DMS 273 (cell line): ENCODE data around the gene JOSD1.

Experiments used
- DNase-seq: peaks from one replicate; lab custom pipeline; 2025; ENCODE audit not compliant: unreplicated experiment; lab: John Stamatoyannopoulos, UW

JOSD1 gene

GRCh38 chr22:38733724-38734381 is 33.1 kb upstream of the JOSD1 start:
- DNase-seq = peak; percentile 88

GRCh38 chr22:38733329-38733723 is 32.6 kb upstream of the JOSD1 start:
- DNase-seq = peak; percentile 72

- peak; percentile 52 for DNase-seq
Measured at GRCh38 chr22:38732251-38732815, 31.6 kb upstream of the JOSD1 start.

GRCh38 chr22:38731703-38732161 is 31.0 kb upstream of the JOSD1 start:
- DNase-seq = no peak

- DNase-seq = no peak
Measured at GRCh38 chr22:38730411-38730871, 29.7 kb upstream of the JOSD1 start.

- DNase-seq = no peak
Measured at GRCh38 chr22:38729946-38730345, 29.2 kb upstream of the JOSD1 start.

GRCh38 chr22:38728871-38729796 is 28.4 kb upstream of the JOSD1 start:
- no peak for DNase-seq

GRCh38 chr22:38727530-38728451 is 27.0 kb upstream of the JOSD1 start:
- no peak for DNase-seq

- DNase-seq = no peak
Measured at GRCh38 chr22:38727123-38727522, 26.4 kb upstream of the JOSD1 start.

GRCh38 chr22:38725900-38726655 is 25.3 kb upstream of the JOSD1 start:
- no peak for DNase-seq

GRCh38 chr22:38724926-38725571 is 24.3 kb upstream of the JOSD1 start:
- DNase-seq = peak; percentile 60

- no peak for DNase-seq
Measured at GRCh38 chr22:38724176-38724575, 23.4 kb upstream of the JOSD1 start.

GRCh38 chr22:38721551-38721950 is 20.8 kb upstream of the JOSD1 start:
- no peak for DNase-seq

- no peak for DNase-seq
Measured at GRCh38 chr22:38720350-38720749, 19.6 kb upstream of the JOSD1 start.

- no peak for DNase-seq
Measured at GRCh38 chr22:38719196-38719595, 18.5 kb upstream of the JOSD1 start.

GRCh38 chr22:38718414-38718813 is 17.7 kb upstream of the JOSD1 start:
- DNase-seq = peak; percentile 80

- DNase-seq = no peak
Measured at GRCh38 chr22:38717244-38717643, 16.5 kb upstream of the JOSD1 start.

- DNase-seq = no peak
Measured at GRCh38 chr22:38716826-38717225, 16.1 kb upstream of the JOSD1 start.

- no peak for DNase-seq
Measured at GRCh38 chr22:38716271-38716670, 15.5 kb upstream of the JOSD1 start.
